MM.1S (cell line): Measurements from ENCODE around the gene NRG2.

Source experiments
- DNase-seq: peaks from one replicate; pipeline ENCODE4 v3.0.0-alpha.2; 2015
- H2AFZ ChIP-seq: fragments of 300-600 bp; sonication (generic); 2 replicates; pipeline ENCODE4 v1.6.0; 2016; ENCODE audit warnings: antibody characterized with exemption, low read length
- H3F3A ChIP-seq: fragments of 300-600 bp; sonication (generic); 2 replicates; pipeline ENCODE4 v1.6.1; 2016; ENCODE audit warnings: mild to moderate bottlenecking, antibody characterized with exemption, low read length, moderate library complexity, mixed read lengths; ENCODE audit not compliant: insufficient read depth
- H3K27ac ChIP-seq: fragments of 300-600 bp; sonication (generic); 2 replicates; pipeline ENCODE4 v1.5.1; 2016; ENCODE audit warnings: mild to moderate bottlenecking, low read length
- H3K27me3 ChIP-seq: fragments of 300-600 bp; sonication (generic); replicated peaks from 2 replicates; pipeline ENCODE4 v1.6.0; 2016; ENCODE audit warnings: low read length; ENCODE audit not compliant: insufficient read depth
- H3K36me3 ChIP-seq: fragments of 300-600 bp; sonication (generic); replicated peaks from 2 replicates; pipeline ENCODE4 v1.6.1; 2016; ENCODE audit warnings: mild to moderate bottlenecking, low read length, mixed read lengths; ENCODE audit not compliant: insufficient read depth
- H3K4me1 ChIP-seq: fragments of 300-600 bp; sonication (generic); 2 replicates; pipeline ENCODE4 v1.6.1; 2016; ENCODE audit warnings: low read length, mixed read lengths
- H3K4me2 ChIP-seq: fragments of 300-600 bp; sonication (generic); 2 replicates; pipeline ENCODE4 v1.6.0; 2016; ENCODE audit warnings: low read depth, low read length
- H3K4me3 ChIP-seq: fragments of 300-600 bp; sonication (generic); 2 replicates; pipeline ENCODE4 v1.5.1; 2016; ENCODE audit warnings: low read length, mixed read lengths
- H3K79me2 ChIP-seq: fragments of 300-600 bp; sonication (generic); 2 replicates; pipeline ENCODE4 v1.6.1; 2016; ENCODE audit warnings: mixed run types, low read length, mixed read lengths
- H3K9ac ChIP-seq: fragments of 300-600 bp; sonication (generic); 2 replicates; pipeline ENCODE4 v1.6.1; 2016; ENCODE audit warnings: low read length, mixed read lengths
- H3K9me2 ChIP-seq: fragments of 300-600 bp; sonication (generic); replicated peaks from 2 replicates; pipeline ENCODE4 v1.6.1; 2016; ENCODE audit warnings: mild to moderate bottlenecking, low read length, mixed read lengths; ENCODE audit not compliant: insufficient read depth
- H3K9me3 ChIP-seq: fragments of 300-600 bp; sonication (generic); replicated peaks from 2 replicates; pipeline ENCODE4 v1.6.1; 2016; ENCODE audit warnings: mild to moderate bottlenecking, low read length, mixed read lengths; ENCODE audit not compliant: insufficient read depth
- H4K20me1 ChIP-seq: fragments of 300-600 bp; sonication (generic); 2 replicates; pipeline ENCODE4 v1.6.1; 2016; ENCODE audit warnings: mild to moderate bottlenecking, low read length, moderate library complexity, mixed read lengths; ENCODE audit not compliant: insufficient read depth
- EZH2 ChIP-seq: fragments of 300-600 bp; sonication (generic); optimal IDR thresholded peaks from 2 replicates; pipeline ENCODE3; 2017; ENCODE audit warnings: low read depth, mild to moderate bottlenecking, antibody characterized with exemption, low read length, mixed read lengths
- EZH2phosphoT487 ChIP-seq: fragments of 300-600 bp; sonication (generic); IDR thresholded peaks from 2 replicates; pipeline ENCODE4 v1.6.1; 2018; ENCODE audit warnings: antibody characterized with exemption, low read length
- TF ChIP-seq, protein P1 (sequence below): fragments of 300-600 bp; sonication (generic); IDR thresholded peaks from 2 replicates; pipeline ENCODE4 v1.5.1; 2016; ENCODE audit warnings: antibody characterized with exemption, low read length, mixed read lengths

Gene NRG2

DNA sequence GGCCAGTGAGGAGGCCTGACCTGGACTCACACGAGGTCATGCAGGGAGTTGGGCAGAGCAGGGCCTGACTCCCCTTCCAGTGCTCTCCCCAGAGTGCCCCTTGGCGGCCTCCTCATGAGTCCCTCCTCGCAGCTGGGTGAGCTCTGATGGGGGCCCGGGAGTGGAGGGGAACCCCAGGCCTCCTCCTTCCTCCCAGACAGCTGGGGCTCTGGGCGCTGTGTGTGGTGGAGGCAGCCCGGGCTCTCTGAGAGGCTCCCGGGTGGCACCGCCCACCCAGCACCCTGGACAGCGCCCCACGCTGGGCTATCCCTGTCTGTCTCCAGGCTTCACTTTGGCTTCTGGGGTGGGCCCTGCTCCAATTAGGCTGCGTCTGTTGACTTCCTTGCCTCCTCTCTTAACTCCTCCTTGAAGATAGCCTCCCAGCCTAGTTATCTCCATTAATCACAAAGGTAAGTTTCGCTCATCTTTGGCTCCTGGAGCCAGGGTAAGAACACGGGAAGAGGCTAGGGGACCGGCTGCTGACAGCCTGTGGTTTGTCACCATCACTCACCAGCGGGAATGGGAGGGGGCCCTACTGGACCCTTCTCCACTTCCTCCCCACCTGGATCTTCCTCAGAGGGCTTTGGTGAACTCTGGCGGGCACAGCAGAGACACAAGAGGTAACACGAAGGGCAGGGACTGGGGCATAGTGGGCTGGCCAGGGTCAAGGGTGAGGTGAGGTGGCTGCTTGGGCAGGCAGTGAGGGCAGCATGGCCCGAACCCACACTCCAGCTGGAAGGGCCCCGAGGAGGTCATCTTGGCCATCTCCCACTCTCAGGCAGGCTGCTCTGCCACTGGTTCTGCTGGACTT, 234.4 kb downstream of the NRG2 start:
- Histone ChIP-seq H3K9me2 (no peaks in the 10 kb centered on the region), H2AFZ (no peak overlapping the region), H3K27me3 (peaks cover 70% of the 10 kb centered on the region), H3K36me3 (no peaks in the 10 kb centered on the region), H3F3A (no peaks in the 10 kb centered on the region), H4K20me1 (no peaks in the 10 kb centered on the region), H3K4me2 (no peak overlapping the region), H3K9ac (no peak overlapping the region), H3K79me2 (no peaks in the 10 kb centered on the region), H3K4me1 (no peaks in the 10 kb centered on the region), H3K9me3 (no peaks in the 10 kb centered on the region), H3K4me3 (no peak overlapping the region), H3K27ac (no peak overlapping the region)
- DNase-seq = peak; percentile 39
- TF ChIP-seq EZH2phosphoT487 (no peak), EZH2 (no peak)
- TF ChIP-seq, protein P1, sequence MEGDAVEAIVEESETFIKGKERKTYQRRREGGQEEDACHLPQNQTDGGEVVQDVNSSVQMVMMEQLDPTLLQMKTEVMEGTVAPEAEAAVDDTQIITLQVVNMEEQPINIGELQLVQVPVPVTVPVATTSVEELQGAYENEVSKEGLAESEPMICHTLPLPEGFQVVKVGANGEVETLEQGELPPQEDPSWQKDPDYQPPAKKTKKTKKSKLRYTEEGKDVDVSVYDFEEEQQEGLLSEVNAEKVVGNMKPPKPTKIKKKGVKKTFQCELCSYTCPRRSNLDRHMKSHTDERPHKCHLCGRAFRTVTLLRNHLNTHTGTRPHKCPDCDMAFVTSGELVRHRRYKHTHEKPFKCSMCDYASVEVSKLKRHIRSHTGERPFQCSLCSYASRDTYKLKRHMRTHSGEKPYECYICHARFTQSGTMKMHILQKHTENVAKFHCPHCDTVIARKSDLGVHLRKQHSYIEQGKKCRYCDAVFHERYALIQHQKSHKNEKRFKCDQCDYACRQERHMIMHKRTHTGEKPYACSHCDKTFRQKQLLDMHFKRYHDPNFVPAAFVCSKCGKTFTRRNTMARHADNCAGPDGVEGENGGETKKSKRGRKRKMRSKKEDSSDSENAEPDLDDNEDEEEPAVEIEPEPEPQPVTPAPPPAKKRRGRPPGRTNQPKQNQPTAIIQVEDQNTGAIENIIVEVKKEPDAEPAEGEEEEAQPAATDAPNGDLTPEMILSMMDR = no peak

DNA sequence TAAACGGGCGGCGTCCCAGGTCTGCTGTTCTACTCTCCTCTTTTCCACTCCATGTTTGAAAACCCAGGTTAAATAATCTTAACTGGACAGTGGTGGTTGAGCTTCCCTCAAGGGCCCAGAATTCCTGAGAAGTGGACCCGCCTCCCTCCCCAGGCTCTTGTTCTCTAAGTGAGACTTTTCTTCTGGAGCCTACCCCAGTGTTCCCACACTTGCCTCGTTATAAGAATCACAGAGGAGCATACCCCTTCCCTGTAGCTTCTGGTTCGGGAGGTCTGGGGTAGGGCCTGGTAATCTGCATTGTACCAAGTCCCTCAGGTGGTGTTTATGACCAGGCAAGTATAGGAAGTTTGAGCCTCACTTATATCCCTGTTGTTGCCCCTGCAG, 235.5 kb downstream of the NRG2 start:
- no peaks in the 10 kb centered on the region for H3K9me3 ChIP-seq
- H3K4me3 ChIP-seq = no peak overlapping the region
- no peaks in the 10 kb centered on the region for H4K20me1 ChIP-seq
- H3F3A ChIP-seq = no peaks in the 10 kb centered on the region
- H3K9me2 ChIP-seq = no peaks in the 10 kb centered on the region
- no peak for DNase-seq
- no peak overlapping the region for H3K9ac ChIP-seq
- H3K27me3 ChIP-seq = peaks cover 69% of the 10 kb centered on the region
- no peaks in the 10 kb centered on the region for H3K36me3 ChIP-seq
- no peak overlapping the region for H3K27ac ChIP-seq
- no peak overlapping the region for H2AFZ ChIP-seq
- TF ChIP-seq EZH2 (no peak), EZH2phosphoT487 (no peak)
- TF ChIP-seq, protein P1 = no peak
- H3K4me1 ChIP-seq = no peaks in the 10 kb centered on the region
- H3K79me2 ChIP-seq = no peaks in the 10 kb centered on the region
- no peak overlapping the region for H3K4me2 ChIP-seq

DNA sequence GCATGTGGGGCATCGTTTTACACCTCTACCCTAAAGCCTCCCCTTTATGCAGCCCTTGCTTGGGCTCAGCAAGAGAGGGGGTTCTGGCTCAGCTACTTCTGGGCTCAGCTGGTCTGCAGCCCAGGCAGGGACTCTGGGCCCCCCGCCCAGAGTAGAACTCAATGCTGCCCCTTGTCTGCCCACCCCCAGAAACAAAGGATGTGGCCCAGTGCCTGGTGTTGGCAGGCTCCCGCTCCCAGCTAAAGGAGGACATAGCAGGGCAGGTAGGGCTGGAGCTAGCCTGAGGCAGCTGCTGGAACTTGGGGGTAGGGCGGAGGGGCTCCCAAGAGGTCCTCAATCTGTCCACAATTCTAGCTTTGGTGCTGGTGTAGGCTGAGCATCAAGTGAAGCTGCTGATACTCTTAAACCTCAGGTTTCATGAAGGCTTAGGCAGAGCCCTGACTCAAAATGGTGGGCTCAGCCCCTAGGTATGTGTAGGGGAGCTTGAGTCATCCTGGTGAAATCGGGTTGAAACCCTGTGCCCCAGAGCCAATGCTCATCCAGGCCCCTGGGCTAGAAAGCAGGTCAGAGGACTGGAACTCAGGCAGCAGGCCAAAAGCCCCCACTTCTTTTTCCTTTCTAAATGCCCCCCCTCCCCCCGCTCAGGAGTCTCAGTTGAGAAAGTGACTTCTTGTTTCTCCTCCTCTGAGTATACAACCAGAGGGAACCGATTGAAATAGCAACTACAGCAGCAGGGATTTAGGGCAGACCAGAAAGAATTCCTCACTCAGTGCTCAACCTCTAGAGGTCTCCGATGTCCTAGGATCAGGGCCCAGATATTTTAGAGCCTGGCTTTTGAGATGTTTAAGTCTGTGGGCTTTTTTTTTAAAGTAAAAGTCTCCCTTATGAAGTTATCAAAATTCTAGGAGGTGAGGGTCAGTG, 236.1 kb downstream of the NRG2 start:
- H3K4me1 ChIP-seq = no peaks in the 10 kb centered on the region
- H3K36me3 ChIP-seq = no peaks in the 10 kb centered on the region
- H3K9me2 ChIP-seq = no peaks in the 10 kb centered on the region
- peaks cover 69% of the 10 kb centered on the region for H3K27me3 ChIP-seq
- H3K79me2 ChIP-seq = no peaks in the 10 kb centered on the region
- DNase-seq = no peak
- no peak overlapping the region for H3K4me2 ChIP-seq
- no peaks in the 10 kb centered on the region for H3K9me3 ChIP-seq
- no peak overlapping the region for H3K27ac ChIP-seq
- no peak overlapping the region for H2AFZ ChIP-seq
- no peaks in the 10 kb centered on the region for H3F3A ChIP-seq
- no peak overlapping the region for H3K9ac ChIP-seq
- TF ChIP-seq EZH2 (no peak), EZH2phosphoT487 (no peak)
- TF ChIP-seq, protein P1 = no peak
- no peak overlapping the region for H3K4me3 ChIP-seq
- no peaks in the 10 kb centered on the region for H4K20me1 ChIP-seq
